Gastrocnemius medialis (tissue), 4 donors: ENCODE results near the gene CSAD. TPM values are rescaled to one million over a fixed set of nuclear protein-coding genes. Genes with fewer than 3 reads are reported as not detected.
A peak's percentile ranks its signal among the peaks of the same experiment; 100 is the strongest.

ENCODE experiments used
- ATAC-seq, 2 donors: fragments of 150-250 bp; one replicate each; pipeline ENCODE4 v1.9.1; 2016
- DNase-seq, 2 donors: peaks; one replicate each; pipeline ENCODE4 v3.0.0-alpha.2; 2019
- H3K27ac ChIP-seq, 4 donors: fragments of 200-600 bp; sonication (generic); 1 replicate in 1 of 4; 2 replicates in 3 of 4; pipeline ENCODE4 v1.5.1; 2016 to 2018; ENCODE audit warnings: mild to moderate bottlenecking in 2 of 4, moderate library complexity in 1 of 4
- H3K27me3 ChIP-seq, 3 donors: fragments of 200-600 bp; sonication (generic) in 2 of 3; 1 replicate in 1 of 3; 2 replicates in 2 of 3; pipeline versions ENCODE4 v1.5.1 to v1.6.0; 2016 to 2019; ENCODE audit warnings: mild to moderate bottlenecking in 1 of 3, moderate library complexity in 1 of 3
- H3K36me3 ChIP-seq, 2 donors: fragments of 200-600 bp; sonication (generic) in 1 of 2; one replicate each; pipeline ENCODE4 v1.5.1; 2017 to 2018
- H3K4me1 ChIP-seq, 2 donors: fragments of 200-600 bp; sonication (generic) in 1 of 2; one replicate each; pipeline ENCODE4 v1.5.1; 2016 to 2017; ENCODE audit warnings: mild to moderate bottlenecking in 2 of 2
- H3K4me3 ChIP-seq, 4 donors: fragments of 200-600 bp; sonication (generic) in 3 of 4; 1 replicate in 1 of 4; 2 replicates in 3 of 4; pipeline ENCODE4 v1.5.1; 2016 to 2019; ENCODE audit warnings: mild to moderate bottlenecking in 2 of 4
- H3K9me3 ChIP-seq, 3 donors: fragments of 200-600 bp; sonication (generic) in 2 of 3; 1 replicate in 1 of 3; 2 replicates in 2 of 3; pipeline ENCODE4 v1.5.1; 2016 to 2019
- CTCF ChIP-seq, 5 experiments: fragments of 450-650 bp in 3 of 5; fragments of 200-600 bp in 2 of 5; sonication (generic) in 2 of 5; IDR thresholded peaks in 4 of 5; conservative IDR thresholded peaks in 1 of 5; 1 replicate in 4 of 5; 2 replicates in 1 of 5; pipeline ENCODE4 v1.5.1; 2016 to 2019; ENCODE audit warnings: antibody characterized with exemption in 5 of 5, mild to moderate bottlenecking in 3 of 5, moderate library complexity in 3 of 5
- POLR2A ChIP-seq, 2 donors: fragments of 450-650 bp; IDR thresholded peaks; one replicate each; pipeline ENCODE4 v1.6.1; 2017; ENCODE audit warnings: antibody characterized with exemption in 2 of 2, mild to moderate bottlenecking in 2 of 2, moderate library complexity in 2 of 2
- in situ Hi-C, 4 donors: fragments of 200-750 bp; cut with MboI; loops; one replicate each; pipeline versions ENCODE4 v1.15.0 to v1.8.0; 2017; ENCODE audit warnings: low sequenced_read_pairs in 4 of 4
- intact Hi-C: fragments of 100-400 bp; cut with DNase I; formaldehyde crosslinking; loops from one replicate; pipeline ENCODE4 v1.15.1; 2023; ENCODE audit warnings: low total_unique reads
- total RNA-seq, 4 donors: library from RNA; depleted of rRNA; stranded (reverse); fragments of >200 nt; gene quantifications; one replicate each; pipeline versions ENCODE4 v1.1.0 to v1.2.3, GENCODE V29; 2016

Gene CSAD
- total RNA-seq, 4 donors from 2014 or later, result 0.68 to 14.9 (median 1.9) TPM

GRCh38 chr12:53120685-53121525 is 59.8 kb downstream of the CSAD start:
- Histone ChIP-seq H3K9me3 (no peaks in the 10 kb centered on the region), H3K36me3 (no peaks in the 10 kb centered on the region), H3K4me3 (no peak overlapping the region), H3K27me3 (no peaks in the 10 kb centered on the region), H3K27ac (no peak overlapping the region), H3K4me1 (peaks cover 5 to 9% of the 10 kb centered on the region in 2 donors)
- in situ Hi-C loops (loop anchor here in 1 of 4 donors (25.0 kb wide), 1 partner anchor 234 kb away; no protein-coding TSS in a partner anchor), intact Hi-C loops (no loop called here)
- ATAC-seq (no peak), DNase-seq (no peak)
- TF ChIP-seq POLR2A (IDR thresholded peaks at IDR 0.05) (no peak), CTCF (IDR thresholded peaks at IDR 0.05 in 4 of 5, conservative IDR thresholded peaks at IDR 0.05 in 1 of 5) (no peak)

GRCh38 chr12:53118751-53119300 is 61.9 kb downstream of the CSAD start:
- ATAC-seq (no peak), DNase-seq (no peak)
- intact Hi-C loops, result no loop called here
- peaks cover 5 to 16% of the 10 kb centered on the region in 2 donors for H3K4me1 ChIP-seq
- no peaks in the 10 kb centered on the region for H3K27me3 ChIP-seq
- no peaks in the 10 kb centered on the region for H3K36me3 ChIP-seq
- in situ Hi-C loops, result loop anchor here in 1 of 4 donors (25.0 kb wide), 1 partner anchor 232 kb away; no protein-coding TSS in a partner anchor
- H3K27ac ChIP-seq, result no peak overlapping the region
- H3K4me3 ChIP-seq, result no peak overlapping the region
- no peaks in the 10 kb centered on the region for H3K9me3 ChIP-seq
- TF ChIP-seq CTCF (IDR thresholded peaks at IDR 0.05 in 4 of 5, conservative IDR thresholded peaks at IDR 0.05 in 1 of 5) (no peak), POLR2A (IDR thresholded peaks at IDR 0.05) (no peak)

- intact Hi-C loops, result no loop called here
- in situ Hi-C loops, result loop anchor here in 1 of 4 donors (25.0 kb wide), 1 partner anchor 229 kb away; no protein-coding TSS in a partner anchor
- ATAC-seq, result peak; percentile 76 to 77
These were observed 64.7 kb downstream of the CSAD start for GRCh38 chr12:53115891-53116648.

More at GRCh38 chr12:53115891-53116648, 64.7 kb downstream of the CSAD start:
- Histone ChIP-seq H3K9me3 (no peaks in the 10 kb centered on the region), H3K4me3 (no peak overlapping the region), H3K27me3 (no peaks in the 10 kb centered on the region), H3K36me3 (no peaks in the 10 kb centered on the region), H3K27ac (peak overlapping the region in 3 of 4 donors; percentile 42 to 72 (median 53)), H3K4me1 (peaks cover 5 to 16% of the 10 kb centered on the region in 2 donors)
- no peak for TF ChIP-seq POLR2A (IDR thresholded peaks at IDR 0.05)
- TF ChIP-seq CTCF (IDR thresholded peaks at IDR 0.05 in 4 of 5, conservative IDR thresholded peaks at IDR 0.05 in 1 of 5), result no peak
- DNase-seq, result no peak
